Ishikawa (cell line): ENCODE data around the gene ACADVL.

Source experiments
- CEBPB ChIP-seq: IDR thresholded peaks from 2 replicates; pipeline ENCODE4 v1.6.1; 2012
- CREB1 ChIP-seq: IDR thresholded peaks from 2 replicates; pipeline ENCODE4 v1.6.1; 2012; ENCODE audit warnings: low read depth
- EGR1 ChIP-seq: IDR thresholded peaks from 2 replicates; pipeline ENCODE4 v1.6.1; 2012
- EP300 ChIP-seq: IDR thresholded peaks from 2 replicates; pipeline ENCODE4 v1.6.1; 2012; ENCODE audit warnings: borderline replicate concordance
- FOXM1 ChIP-seq: IDR thresholded peaks from 2 replicates; pipeline ENCODE4 v1.6.1; 2012; ENCODE audit warnings: low read depth, borderline replicate concordance
- NFIC ChIP-seq: IDR thresholded peaks from 2 replicates; pipeline ENCODE4 v1.6.1; 2012
- RAD21 ChIP-seq: IDR thresholded peaks from 2 replicates; pipeline ENCODE4 v1.6.1; 2012; ENCODE audit warnings: low read depth
- TAF1 ChIP-seq: IDR thresholded peaks from 2 replicates; pipeline ENCODE4 v1.6.1; 2012; ENCODE audit warnings: low read depth, mild to moderate bottlenecking
- TEAD4 ChIP-seq: IDR thresholded peaks from 2 replicates; pipeline ENCODE4 v1.6.1; 2012
- YY1 ChIP-seq: IDR thresholded peaks from 2 replicates; pipeline ENCODE4 v1.6.1; 2012; ENCODE audit warnings: low read depth
- TF ChIP-seq, protein P1 (sequence below): IDR thresholded peaks from 2 replicates; pipeline ENCODE4 v1.6.1; 2012
- TF ChIP-seq, protein P2 (sequence below): IDR thresholded peaks from 2 replicates; pipeline ENCODE4 v1.6.1; 2012; ENCODE audit warnings: low read depth, mild to moderate bottlenecking

DNA sequence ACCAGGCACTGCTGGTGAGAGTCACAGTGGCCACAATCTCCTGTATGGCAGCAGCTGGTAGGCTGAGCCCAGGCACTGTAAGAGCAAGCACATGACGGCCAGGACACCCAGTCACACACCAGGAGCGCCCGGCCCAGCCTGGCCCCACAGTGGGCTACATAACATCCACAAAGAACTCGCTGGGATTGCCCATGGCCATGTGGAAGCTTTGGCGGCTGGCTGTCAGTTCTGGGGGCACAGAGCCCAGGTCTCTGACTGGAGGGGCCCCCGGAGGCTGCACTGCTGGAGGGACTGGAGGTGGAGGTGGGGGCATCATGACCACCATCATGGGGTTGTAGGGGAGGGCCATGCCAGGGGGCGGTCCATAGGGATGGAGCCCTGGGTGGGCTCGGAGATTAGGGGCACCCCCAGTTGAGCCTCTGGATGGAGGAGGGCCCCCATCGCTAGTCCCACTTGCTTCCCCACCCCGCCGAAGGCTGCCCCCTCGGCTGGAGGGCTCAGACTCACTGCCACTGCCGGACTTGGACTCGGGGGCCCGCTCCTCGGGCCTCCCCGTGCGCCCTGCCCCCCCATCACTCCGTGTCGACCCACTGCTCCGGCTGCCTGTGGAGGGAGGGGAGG lies 6.1 kb downstream of the ACADVL start:
- TF ChIP-seq YY1 (no peak), FOXM1 (no peak), TAF1 (no peak), TEAD4 (no peak), CEBPB (no peak), NFIC (no peak), RAD21 (no peak), EP300 (no peak), CREB1 (no peak), EGR1 (no peak)
- TF ChIP-seq, protein P1, sequence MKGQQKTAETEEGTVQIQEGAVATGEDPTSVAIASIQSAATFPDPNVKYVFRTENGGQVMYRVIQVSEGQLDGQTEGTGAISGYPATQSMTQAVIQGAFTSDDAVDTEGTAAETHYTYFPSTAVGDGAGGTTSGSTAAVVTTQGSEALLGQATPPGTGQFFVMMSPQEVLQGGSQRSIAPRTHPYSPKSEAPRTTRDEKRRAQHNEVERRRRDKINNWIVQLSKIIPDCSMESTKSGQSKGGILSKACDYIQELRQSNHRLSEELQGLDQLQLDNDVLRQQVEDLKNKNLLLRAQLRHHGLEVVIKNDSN, result no peak
- TF ChIP-seq, protein P2, sequence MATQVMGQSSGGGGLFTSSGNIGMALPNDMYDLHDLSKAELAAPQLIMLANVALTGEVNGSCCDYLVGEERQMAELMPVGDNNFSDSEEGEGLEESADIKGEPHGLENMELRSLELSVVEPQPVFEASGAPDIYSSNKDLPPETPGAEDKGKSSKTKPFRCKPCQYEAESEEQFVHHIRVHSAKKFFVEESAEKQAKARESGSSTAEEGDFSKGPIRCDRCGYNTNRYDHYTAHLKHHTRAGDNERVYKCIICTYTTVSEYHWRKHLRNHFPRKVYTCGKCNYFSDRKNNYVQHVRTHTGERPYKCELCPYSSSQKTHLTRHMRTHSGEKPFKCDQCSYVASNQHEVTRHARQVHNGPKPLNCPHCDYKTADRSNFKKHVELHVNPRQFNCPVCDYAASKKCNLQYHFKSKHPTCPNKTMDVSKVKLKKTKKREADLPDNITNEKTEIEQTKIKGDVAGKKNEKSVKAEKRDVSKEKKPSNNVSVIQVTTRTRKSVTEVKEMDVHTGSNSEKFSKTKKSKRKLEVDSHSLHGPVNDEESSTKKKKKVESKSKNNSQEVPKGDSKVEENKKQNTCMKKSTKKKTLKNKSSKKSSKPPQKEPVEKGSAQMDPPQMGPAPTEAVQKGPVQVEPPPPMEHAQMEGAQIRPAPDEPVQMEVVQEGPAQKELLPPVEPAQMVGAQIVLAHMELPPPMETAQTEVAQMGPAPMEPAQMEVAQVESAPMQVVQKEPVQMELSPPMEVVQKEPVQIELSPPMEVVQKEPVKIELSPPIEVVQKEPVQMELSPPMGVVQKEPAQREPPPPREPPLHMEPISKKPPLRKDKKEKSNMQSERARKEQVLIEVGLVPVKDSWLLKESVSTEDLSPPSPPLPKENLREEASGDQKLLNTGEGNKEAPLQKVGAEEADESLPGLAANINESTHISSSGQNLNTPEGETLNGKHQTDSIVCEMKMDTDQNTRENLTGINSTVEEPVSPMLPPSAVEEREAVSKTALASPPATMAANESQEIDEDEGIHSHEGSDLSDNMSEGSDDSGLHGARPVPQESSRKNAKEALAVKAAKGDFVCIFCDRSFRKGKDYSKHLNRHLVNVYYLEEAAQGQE, result no peak
